BJ (cell line): Measurements from ENCODE around the gene EIF4A2. TPM values are rescaled to one million over a fixed set of nuclear protein-coding genes. Genes with fewer than 3 reads are reported as not detected.
A peak's percentile ranks its signal among the peaks of the same experiment; 100 is the strongest.

Source experiments
- CTCF ChIA-PET: fragments of 350-600 bp; formaldehyde crosslinking; extraction: SDS; loops from one replicate; lab custom pipeline; 2021; ENCODE audit warnings: antibody characterized with exemption, inconsistent platforms; lab: Yijun Ruan, JAX
- POLR2A ChIA-PET: fragments of 300-600 bp; sonication (Branson Sonifier 250); formaldehyde crosslinking; extraction: SDS; loops from one replicate; lab custom pipeline; 2021; ENCODE audit warnings: antibody characterized with exemption; lab: Charles Lee
- DNase-seq: peaks from one replicate; pipeline ENCODE4 v3.0.0-alpha.2; 2011; ENCODE audit warnings: low read depth
- H3K27me3 ChIP-seq: 2 replicates; pipeline ENCODE4 v1.6.0; 2011; ENCODE audit warnings: low read length; ENCODE audit not compliant: control insufficient read depth, insufficient read depth
- H3K36me3 ChIP-seq: 2 replicates; pipeline ENCODE4 v1.5.1; 2011; ENCODE audit warnings: low read length; ENCODE audit not compliant: control insufficient read depth, insufficient read depth
- H3K4me3 ChIP-seq: 2 replicates; pipeline ENCODE4 v1.5.1; 2011; ENCODE audit warnings: low read depth, mild to moderate bottlenecking, control low read depth, low read length
- CTCF ChIP-seq: IDR thresholded peaks from 2 replicates; pipeline ENCODE4 v1.5.1; 2011; ENCODE audit warnings: low read depth, mild to moderate bottlenecking, control low read depth, inconsistent platforms, low read length, moderate library complexity; ENCODE audit not compliant: insufficient read depth
- polyA plus RNA-seq: library from polyadenylated mRNA; depleted of rRNA; stranded (reverse); fragments of >200 nt; gene quantifications from 2 replicates; pipeline ENCODE4 v1.2.3, GENCODE V29; 2011

The EIF4A2 gene
- polyA plus RNA-seq, 1 experiment = 210 TPM

GRCh38 chr3:186759231-186759930 is 24.0 kb upstream of the EIF4A2 start:
- TF ChIP-seq CTCF = no peak
- Histone ChIP-seq H3K27me3 (no peaks in the 10 kb centered on the region), H3K4me3 (no peak overlapping the region), H3K36me3 (no peaks in the 10 kb centered on the region)
- ChIA-PET POLR2A (no interaction called here), CTCF (no interaction called here)
- DNase-seq = no peak

GRCh38 chr3:186760141-186760833 is 23.1 kb upstream of the EIF4A2 start:
- no peak overlapping the region for H3K4me3 ChIP-seq
- ChIA-PET CTCF (no interaction called here), POLR2A (no interaction called here)
- no peaks in the 10 kb centered on the region for H3K27me3 ChIP-seq
- no peak for TF ChIP-seq CTCF
- no peak for DNase-seq
- H3K36me3 ChIP-seq = no peaks in the 10 kb centered on the region

GRCh38 chr3:186760897-186761447 is 22.4 kb upstream of the EIF4A2 start:
- DNase-seq = no peak
- no peaks in the 10 kb centered on the region for H3K27me3 ChIP-seq
- POLR2A ChIA-PET = no interaction called here
- no peaks in the 10 kb centered on the region for H3K36me3 ChIP-seq
- CTCF ChIA-PET = no interaction called here
- TF ChIP-seq CTCF = no peak
- H3K4me3 ChIP-seq = no peak overlapping the region

- H3K4me3 ChIP-seq = peak overlapping the region; percentile 18
- H3K36me3 ChIP-seq = no peaks in the 10 kb centered on the region
- ChIA-PET POLR2A (interaction anchor here (0.6 to 1.6 kb wide), 2 partner anchors 11 to 227 kb away, joined by 3 to 10 read pairs; partner anchors contain the start of gene EIF4A2), CTCF (interaction anchor here (1.3 to 2.9 kb wide), 3 partner anchors 9 to 157 kb away, joined by 5 to 12 read pairs (median 10); no protein-coding TSS in a partner anchor)
- no peaks in the 10 kb centered on the region for H3K27me3 ChIP-seq
- DNase-seq = no peak
- TF ChIP-seq CTCF = no peak
These were observed 11.1 kb upstream of the EIF4A2 start for GRCh38 chr3:186772281-186772694.
